ENCODE data around the gene MAP3K13.
"Not testable (repeated sequence)": the region's sequence is repeated elsewhere in the genome, so short reads cannot be mapped to it uniquely, and the experiment has no call there.

Gene MAP3K13

DNA sequence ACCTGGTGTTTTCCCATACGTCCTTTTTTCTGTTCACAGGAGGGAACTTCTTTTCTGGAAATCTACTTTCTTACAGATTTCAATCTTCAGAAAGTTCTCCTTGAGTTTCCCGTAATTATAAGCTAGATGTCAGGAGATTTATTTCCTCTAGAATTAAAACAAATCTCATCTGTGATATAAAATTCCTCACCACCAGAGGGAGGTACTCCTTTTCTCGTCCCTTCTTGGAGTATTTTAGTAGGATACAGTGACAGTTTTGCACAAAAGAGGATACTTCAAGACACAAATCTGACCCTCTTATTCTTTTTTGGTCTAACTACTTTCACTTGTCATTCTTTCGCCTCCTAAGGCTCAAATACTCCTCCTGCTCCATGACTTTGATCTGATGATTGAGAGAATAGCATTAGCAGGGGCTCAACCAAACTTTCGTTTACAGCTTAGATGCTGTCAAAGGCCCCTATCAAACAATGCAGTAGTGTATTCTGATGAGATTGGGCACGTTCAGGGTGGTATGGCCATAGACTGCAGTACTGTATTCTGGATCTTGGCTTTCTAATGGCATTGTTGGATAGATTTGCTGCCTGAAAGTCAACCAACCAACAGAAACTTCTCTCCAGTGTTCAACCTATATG is 97.9 kb downstream of the MAP3K13 start:
- no peak for TF ChIP-seq CTCF (IDR thresholded peaks at IDR 0.05; ENCODE audit: low read depth, low read length, missing control alignments)
- no peak overlapping the region for H3K4me3 ChIP-seq (ENCODE audit: low read depth, low read length)
- DNase-seq (ENCODE audit: low read depth), result no peak

GRCh38 chr3:185465471-185465870 is 102.5 kb downstream of the MAP3K13 start:
- H3K4me3 ChIP-seq (ENCODE audit: low read depth, low read length), result no peak overlapping the region
- DNase-seq (ENCODE audit: low read depth), result no peak
- TF ChIP-seq CTCF (IDR thresholded peaks at IDR 0.05; ENCODE audit: low read depth, low read length, missing control alignments), result no peak

DNA sequence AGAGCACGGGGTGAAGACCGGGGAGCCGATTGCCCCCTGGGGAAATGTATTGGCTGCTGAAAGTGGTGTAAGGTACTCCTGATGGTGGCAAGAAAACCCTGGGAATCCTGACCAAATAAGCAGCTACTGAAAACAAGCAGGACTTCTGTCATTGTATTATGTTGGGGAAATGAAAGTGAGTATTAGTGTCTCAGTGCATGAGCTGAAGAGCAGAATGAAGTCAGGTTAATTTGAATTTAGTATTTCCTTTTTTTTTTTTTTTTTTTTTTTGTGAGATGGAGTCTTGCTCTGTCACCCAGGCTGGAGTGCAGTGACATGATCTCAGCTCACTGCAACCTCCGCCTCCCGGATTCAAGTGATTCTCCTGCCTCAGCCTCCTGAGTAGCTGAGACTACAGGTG is 103.2 kb downstream of the MAP3K13 start:
- DNase-seq (ENCODE audit: low read depth), result not testable (repeated sequence)

GRCh38 chr3:185469542-185469941 is 106.6 kb downstream of the MAP3K13 start:
- no peak for TF ChIP-seq CTCF (IDR thresholded peaks at IDR 0.05; ENCODE audit: low read depth, low read length, missing control alignments)
- DNase-seq (ENCODE audit: low read depth), result no peak
- no peak overlapping the region for H3K4me3 ChIP-seq (ENCODE audit: low read depth, low read length)

More for the DNA sequence above, 103.2 kb downstream of the MAP3K13 start:
- H3K4me3 ChIP-seq (ENCODE audit: low read depth, low read length), result not testable (repeated sequence)

GRCh38 chr3:185470323-185470722 is 107.4 kb downstream of the MAP3K13 start:
- no peak for TF ChIP-seq CTCF (IDR thresholded peaks at IDR 0.05; ENCODE audit: low read depth, low read length, missing control alignments)

DNA sequence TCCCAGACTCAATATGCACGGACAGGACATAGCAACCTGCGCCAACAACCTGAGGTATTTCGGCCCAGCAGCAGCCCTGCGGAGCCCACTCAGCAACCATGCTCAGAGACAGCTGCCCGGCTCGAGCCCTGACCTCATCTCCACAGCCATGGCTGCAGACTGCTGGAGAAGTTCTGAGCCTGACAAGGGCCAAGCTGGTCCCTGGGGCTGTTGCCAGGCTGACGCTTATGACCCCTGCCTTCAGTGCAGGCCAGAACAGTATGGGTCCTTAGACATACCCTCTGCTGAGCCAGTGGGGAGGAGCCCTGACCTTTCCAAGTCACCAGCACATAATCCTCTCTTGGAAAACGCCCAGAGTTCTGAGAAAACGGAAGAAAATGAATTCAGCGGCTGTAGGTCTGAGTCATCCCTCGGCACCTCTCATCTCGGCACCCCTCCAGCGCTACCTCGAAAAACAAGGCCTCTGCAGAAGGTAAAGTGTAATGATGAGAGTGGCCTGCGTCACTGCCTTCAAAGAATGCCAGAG is 110.4 kb downstream of the MAP3K13 start:
- DNase-seq (ENCODE audit: low read depth), result no peak
- no peak overlapping the region for H3K4me3 ChIP-seq (ENCODE audit: low read depth, low read length)
- TF ChIP-seq CTCF (IDR thresholded peaks at IDR 0.05; ENCODE audit: low read depth, low read length, missing control alignments), result no peak

More at GRCh38 chr3:185470323-185470722, 107.4 kb downstream of the MAP3K13 start:
- no peak overlapping the region for H3K4me3 ChIP-seq (ENCODE audit: low read depth, low read length)
- DNase-seq (ENCODE audit: low read depth), result no peak

DNA sequence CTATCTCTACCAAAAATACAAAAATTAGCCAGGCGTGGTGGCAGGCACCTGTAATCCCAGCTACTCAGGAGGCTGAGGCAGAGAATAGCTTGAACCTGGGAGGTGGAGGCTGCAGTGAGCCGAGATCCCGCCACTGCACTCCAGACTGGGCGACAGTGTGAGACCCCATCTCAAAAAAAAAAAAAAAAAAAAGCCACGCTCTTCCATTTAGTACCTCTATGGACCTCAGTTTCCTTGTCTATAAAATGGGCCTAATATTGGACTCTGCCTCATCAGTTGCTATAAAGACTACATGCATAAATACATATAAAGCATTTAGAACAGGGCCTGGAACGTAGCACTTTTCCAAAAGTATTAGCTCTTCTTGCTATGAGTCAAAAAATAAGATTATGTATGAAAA is 112.0 kb downstream of the MAP3K13 start:
- not testable (repeated sequence) for H3K4me3 ChIP-seq (ENCODE audit: low read depth, low read length); DNase-seq (ENCODE audit: low read depth)

DNA sequence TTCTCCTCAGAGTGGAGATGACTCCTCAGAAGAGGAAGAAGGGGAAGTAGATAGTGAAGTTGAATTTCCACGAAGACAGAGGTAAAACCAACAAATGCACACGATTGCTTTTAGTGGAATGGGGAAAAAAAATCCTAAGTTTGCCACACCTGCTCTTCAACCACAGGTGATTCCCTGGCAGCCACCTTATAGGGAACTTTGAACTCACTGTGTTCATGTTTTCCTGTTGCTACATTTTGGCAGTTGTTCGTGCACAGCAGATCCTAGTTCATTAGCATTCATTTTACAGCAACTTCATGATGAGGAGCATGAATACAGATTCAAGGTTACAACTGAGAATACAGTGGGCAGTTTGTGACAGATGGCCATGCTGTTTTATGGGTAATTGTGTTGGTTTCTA is 114.4 kb downstream of the MAP3K13 start:
- no peak for DNase-seq (ENCODE audit: low read depth)
- no peak for TF ChIP-seq CTCF (IDR thresholded peaks at IDR 0.05; ENCODE audit: low read depth, low read length, missing control alignments)
- H3K4me3 ChIP-seq (ENCODE audit: low read depth, low read length), result no peak overlapping the region

Measured in GM12864 (cell line).